GM18502 (cell line): ENCODE results near the gene ADAM15.

ENCODE experiments used
- ATAC-seq: cut with Tn5 transposase; IDR thresholded peaks from one replicate; pipeline ENCODE4 v1.9.1; 2021; ENCODE audit warnings: mild to moderate bottlenecking; ENCODE audit not compliant: unreplicated experiment, poor library complexity

Gene ADAM15

DNA sequence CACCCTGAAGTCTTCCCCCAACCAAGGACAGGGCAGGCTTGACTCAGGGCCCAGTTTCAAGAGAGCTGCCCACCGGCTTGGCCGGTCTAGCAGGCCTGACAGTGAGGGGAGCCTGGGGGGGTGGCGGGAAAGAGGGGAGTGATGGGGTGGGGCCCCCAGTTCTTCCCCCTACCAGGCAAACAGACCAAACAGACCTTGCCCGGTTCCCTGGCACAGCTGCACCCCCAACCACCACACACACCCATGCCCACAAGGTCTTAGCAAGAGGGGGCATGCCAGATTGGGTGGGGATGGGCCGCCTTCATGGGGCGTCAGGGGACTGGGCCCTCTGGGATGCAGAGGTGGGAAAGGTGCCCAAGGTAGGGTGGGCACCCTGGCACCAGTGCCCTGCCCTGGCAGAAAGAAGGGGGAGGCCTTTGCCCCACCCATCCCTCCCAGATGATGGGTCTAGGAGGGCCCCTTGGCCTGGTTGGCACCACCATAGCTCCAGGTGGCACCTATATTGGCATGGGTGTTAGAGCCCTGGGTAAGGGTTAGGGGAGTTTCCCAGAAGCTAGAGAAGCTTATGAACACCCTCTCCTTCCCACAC lies 39.6 kb upstream of the ADAM15 start:
- ATAC-seq: no peak

DNA sequence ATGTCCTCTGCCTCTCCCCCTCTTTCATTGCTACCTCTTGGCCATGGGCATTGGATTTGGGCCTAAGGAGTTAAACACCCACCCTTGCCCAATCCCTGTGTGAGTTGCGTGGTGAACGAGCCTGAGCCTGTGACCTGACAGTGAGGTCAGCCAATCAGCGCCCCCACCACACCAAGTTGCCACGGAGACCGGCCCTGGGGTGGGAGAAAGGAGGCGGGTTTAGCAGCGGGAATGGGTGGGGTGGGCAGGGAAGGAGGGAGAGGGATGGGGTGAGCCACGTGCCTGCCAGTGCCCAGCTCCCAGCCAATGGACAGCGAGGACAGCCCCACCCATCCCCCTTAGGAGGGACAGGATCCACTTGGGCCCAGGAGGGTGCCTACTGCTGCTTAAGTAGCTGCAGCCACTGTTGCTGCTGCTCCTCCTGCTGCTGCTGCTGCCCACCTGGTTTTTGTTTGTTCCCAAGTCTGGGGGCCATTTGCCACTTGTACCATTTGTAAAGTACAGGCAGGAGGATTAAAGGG lies 39.0 kb upstream of the ADAM15 start:
- no peak for ATAC-seq

DNA sequence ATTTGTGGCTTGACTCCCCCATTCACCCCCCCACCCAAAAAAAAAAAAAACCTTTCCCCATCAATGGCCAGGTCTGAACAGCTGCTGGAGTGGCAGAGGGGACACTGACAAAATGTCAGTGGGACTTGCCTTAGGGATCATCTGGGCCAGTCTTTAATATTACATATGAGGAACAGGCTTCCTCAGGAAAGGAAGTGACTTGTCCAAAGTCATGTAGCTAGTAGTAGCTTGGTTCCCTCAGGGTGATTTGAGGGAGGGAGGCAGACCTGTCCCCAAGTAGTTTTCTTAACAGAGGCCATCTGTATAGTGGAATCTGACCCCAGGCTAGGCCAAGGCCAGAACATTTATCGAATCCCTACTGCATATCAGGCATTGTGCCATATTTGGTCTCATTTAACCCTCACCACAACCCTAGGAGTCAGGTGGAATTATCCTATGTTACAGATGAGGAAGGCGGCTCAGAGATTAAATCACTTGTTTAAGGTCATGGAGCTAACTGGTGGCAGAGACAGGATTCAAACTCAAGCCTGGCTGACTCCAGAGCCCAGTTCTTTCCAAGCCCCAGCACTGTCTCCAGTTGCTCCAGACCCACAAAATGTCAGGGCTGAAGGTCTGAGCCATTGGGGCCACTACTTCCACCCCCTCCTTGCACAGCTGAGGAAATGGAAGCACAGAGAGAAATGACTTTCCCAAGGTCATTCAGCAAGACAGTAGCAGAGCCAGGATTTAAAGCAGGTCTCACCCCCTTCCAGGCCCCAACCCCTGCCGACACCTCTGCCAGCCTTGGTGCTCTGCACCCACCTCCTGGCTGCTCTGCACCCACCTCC lies 38.1 kb upstream of the ADAM15 start:
- ATAC-seq: no peak

DNA sequence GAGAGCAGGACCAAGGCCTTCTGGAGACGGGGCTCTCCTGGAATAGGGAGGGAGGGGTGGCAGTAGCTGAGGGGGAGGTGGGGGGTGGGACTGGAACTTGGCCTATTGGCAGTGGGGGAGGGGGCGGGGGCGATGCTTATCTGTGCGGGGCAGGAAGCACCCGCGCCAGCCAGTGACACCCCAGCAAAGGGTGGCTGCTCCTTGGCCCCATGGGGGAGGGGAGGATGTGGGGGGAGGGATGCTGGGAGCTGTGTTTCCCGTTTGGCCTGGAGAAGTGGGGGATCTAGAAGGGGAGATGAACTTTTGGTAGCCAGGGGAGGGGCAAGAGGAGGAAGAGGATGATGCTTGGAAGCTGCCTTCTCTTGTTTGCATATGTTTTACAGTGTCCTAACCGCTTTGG lies 37.5 kb upstream of the ADAM15 start:
- ATAC-seq: no peak

DNA sequence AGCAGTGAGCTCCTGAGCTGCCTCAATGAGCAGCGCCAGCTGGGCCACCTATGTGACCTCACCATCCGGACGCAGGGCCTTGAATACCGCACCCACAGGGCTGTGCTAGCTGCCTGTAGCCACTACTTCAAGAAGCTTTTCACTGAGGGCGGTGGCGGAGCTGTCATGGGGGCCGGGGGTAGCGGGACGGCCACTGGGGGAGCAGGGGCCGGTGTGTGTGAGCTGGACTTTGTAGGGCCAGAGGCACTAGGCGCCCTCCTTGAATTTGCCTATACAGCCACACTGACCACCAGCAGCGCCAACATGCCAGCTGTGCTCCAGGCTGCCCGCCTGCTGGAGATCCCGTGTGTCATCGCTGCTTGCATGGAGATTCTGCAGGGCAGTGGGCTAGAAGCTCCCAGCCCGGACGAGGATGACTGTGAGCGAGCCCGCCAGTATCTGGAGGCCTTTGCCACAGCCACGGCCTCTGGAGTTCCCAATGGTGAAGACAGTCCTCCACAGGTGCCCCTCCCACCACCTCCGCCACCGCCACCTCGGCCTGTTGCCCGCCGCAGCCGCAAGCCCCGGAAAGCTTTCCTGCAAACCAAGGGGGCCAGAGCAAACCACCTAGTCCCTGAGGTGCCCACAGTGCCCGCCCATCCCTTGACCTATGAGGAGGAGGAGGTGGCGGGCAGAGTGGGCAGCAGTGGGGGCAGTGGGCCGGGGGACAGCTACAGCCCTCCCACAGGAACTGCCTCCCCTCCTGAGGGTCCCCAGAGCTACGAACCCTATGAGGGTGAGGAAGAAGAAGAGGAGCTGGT lies 36.2 kb upstream of the ADAM15 start:
- ATAC-seq: no peak

DNA sequence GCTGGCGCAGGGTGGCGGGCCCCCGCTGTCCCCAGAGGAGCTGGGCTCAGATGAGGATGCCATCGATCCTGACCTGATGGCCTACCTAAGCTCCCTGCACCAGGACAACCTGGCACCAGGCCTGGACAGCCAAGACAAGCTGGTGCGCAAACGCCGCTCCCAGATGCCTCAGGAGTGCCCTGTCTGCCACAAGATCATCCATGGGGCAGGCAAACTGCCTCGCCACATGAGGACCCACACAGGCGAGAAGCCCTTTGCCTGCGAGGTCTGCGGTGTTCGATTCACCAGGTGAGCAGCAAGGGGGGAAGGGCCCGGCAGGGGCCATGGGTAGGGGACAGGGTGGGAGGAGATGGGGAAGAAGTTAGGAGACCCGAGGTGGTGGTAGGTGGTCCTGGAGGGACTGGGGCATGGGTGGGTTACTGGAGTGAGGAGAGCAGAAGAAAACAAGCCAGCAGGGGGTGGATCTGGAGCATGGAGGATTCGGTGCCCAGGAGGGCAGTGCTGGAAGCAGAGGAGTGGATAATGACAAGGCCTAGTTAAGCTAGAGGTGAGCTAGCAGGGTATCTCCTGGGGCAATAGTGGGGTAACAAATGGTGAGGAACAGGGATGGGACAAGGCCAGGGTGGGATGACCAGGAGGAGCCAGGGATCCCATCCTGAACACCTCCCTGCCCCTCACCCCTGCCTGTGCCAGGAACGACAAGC lies 35.4 kb upstream of the ADAM15 start:
- ATAC-seq: no peak

DNA sequence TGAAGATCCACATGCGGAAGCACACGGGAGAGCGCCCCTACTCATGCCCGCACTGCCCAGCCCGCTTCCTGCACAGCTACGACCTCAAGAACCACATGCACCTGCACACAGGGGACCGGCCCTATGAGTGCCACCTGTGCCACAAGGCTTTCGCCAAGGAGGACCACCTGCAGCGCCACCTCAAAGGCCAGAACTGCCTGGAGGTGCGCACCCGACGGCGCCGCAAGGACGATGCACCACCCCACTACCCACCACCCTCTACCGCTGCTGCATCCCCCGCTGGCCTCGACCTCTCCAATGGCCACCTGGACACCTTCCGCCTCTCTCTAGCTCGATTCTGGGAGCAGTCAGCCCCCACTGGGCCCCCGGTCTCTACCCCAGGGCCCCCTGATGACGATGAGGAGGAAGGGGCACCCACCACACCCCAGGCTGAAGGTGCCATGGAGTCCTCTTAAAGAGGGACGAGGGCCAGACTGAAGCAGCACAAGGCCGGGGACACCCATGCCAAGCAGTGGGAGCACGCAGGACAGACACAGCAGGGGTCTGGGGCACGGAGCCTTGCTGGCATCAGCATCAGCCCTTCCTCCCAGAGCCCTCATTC lies 34.8 kb upstream of the ADAM15 start:
- ATAC-seq: no peak

DNA sequence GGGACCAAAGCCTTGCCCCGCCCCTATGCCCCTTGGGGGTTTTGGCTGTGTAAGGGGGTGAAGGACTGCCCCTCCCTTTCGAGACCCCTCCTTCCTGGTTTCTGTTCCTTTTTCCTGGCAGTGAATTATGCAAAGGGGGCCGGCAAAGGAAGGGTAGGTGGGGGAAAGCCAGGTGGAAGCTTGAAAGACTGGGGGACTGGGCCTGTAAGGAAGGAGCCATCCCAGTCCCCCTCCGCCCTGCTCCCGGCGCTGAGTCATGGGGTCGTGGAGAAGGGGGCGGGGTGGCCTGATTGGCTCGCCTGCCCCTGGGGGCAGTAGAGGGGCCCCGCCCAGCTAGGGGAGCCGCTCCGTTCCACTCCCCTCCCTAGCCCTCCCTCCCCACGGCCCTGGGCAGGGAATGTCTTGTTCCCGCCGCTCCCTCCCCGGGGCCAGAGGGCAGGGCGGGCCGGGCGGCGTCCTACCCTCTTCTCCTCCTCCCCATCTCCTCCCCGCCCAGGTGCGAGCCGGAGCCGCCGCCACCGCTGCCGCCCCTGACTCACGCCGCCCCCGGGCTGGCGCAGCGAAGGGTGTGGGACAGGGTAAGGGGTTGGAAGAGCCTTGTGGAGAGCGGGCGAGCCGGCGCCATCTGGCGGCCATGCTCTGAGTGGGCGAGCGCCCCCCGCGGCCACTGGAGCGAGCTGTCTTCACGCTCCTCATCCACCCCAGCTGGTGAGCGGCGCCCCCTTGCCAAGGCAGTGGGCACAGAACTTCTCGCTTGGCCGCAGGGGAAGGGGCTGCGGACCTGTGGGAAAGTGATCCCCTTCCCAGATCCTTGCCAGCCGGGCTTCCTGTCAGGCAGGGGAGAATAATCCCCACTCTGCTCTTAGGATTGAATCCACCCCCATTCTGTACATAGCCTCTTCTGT lies 33.8 kb upstream of the ADAM15 start:
- ATAC-seq: peak; percentile 81

DNA sequence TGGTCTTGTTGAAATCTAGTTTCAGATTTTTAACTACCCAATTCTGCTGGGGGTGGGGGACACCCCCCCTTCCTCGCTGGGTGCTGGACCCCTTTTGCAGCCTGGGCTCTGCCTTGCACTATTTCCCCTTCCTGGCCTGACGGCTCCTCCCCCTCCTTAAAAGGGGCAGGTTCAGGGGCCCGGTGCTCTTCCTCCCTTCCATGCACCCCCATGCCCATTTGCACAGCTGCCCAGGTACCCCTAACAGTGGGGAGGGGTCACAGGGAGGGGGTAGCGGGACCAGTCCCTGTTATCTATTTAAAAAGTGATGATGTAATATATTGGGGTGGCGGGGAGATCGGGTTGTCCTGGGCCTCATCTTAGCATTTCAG lies 33.2 kb upstream of the ADAM15 start:
- ATAC-seq: no peak

DNA sequence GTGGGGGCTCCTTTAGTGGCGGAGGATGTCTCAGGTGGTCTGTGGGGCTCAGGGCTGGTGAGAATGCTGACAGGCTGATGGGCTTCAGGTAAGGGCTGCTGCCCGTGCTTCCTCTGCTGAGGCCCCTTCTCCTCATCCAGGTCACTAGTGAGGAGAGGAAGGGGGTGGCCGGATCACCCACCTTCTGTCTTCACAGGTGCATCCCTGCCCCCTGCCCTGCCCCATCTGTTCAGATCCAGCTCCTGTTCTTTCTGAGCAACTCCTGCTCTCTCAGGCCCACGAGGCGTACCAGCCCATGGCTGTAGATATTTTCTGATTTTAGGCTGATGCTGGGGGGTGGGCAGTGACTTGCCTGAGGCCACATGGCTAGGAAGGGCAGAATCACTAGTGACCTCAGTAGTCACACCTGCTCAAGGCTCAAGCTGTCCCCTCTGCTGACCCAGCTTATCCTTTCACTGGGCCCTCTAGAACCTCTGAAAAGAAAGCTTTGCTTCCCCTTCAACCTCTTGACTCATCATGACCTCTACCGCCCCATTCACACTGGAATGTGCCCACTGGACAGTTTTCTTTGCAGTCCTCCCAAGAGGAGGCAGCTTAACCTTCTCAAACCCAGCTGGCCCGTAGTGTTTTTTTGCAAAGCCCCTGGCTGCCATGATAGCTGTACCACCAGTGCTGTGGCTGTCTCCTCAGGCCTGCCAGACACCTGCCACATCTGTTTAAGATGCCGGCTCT lies 32.3 kb upstream of the ADAM15 start:
- no peak for ATAC-seq

DNA sequence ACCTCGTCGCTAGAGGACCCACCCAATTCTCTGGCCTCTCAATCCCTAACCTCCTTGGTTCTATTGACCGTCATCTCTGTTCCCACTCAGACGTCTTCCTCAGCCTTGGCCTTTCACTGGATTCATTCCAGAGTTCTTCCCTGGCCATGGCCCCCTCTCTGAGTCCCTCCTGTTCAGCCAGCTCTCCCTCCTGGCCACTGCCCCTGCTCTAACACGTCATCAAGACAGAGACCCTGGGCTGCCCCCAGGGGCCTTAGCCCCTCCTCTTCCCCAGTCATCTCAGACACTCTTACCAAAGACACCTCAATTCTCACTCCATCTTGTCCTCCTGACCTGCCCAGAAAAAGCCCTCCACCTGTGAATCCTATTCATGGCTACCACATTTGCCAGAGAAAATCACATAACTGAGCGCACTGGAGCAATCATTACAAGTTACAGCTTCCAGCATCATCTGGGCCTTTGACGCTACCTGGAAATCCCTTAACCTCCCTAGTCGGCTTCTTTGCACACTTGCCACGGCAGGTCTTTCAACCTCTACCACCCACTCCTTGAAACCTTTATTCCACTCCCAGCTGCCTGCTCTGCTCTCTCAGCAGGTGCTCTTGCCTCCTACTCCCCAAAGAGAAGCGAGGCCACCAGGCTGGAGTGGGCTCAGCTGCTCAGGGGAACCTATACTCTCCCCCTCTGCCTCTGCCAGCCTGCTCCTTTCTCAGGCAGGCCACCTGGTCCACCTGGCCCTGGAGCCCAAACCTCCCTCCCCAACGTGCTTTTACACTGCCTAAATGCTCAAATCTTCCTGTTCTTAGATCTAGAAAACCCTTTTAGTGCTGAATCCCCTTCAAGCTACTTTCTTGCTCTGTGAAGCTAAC lies 31.5 kb upstream of the ADAM15 start:
- no peak for ATAC-seq

DNA sequence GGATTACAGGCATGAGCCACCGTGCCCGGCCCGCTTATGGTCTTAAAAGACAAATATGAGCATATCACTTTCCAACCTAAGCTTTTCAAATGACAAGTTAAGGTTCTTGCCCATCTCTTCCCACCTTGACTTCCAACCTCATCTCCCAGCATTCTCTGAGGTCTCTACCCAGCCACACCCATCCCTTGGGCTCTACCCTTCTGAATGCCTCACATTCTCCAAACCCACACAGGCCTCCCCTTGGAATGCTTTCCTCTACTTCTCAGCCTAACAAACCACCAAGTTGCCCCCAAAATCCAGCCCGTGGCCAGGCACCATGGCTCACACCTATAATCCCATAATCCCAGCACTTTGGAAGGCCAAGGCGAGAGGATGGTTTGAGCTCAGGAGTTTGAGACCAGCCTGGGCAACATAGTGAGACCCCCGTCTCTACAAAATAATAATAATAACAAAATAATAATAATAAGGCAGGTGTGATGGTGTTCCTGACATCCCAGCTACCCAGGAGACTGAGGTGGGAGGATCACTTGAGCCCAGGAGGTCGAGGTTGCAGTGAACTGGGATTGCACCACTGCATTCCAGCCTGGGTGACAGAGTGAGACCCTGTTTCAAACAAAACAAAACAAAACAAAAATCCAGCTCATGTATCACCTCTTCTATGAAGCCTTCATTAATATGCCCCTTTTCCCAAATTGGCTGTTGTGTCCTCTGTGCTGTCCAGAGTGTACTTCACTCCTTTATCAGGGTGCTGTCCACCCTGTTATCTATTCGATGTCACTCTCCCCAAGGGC lies 28.8 kb upstream of the ADAM15 start:
- ATAC-seq: no peak

DNA sequence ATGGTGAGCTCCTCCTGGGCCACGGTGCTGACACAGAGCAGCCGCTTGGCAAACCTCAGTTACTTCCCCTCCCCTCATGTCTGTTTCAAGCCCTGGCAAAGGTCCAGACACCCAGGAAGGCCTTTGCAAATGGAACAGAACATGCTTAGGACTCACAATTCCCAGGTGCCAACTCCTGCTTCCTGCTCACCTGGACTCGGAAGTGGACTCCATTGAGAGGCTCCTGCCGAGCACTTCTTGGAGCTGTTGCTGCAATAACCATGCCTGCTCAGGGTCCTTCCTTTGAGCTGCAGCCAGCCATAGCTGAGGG lies 28.2 kb upstream of the ADAM15 start:
- ATAC-seq: no peak

DNA sequence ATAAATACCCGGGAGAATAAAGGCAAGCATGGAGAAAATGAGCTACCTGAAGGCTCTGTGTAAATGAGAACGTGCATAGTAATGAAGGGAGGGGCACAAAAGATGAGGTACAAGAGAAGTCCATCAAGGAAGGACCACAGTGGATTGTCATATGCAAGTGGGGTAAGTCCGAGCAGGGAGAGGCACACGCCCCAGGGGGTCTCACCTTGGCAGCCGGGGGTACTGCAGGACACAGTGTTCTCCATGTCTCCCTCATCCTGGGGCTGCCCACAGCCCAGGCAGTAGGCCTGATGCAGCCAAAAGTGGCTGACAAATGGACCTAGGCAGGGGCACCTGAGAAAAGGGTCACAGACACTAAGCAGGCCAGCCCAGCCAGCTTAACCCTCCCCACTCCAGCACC lies 27.5 kb upstream of the ADAM15 start:
- ATAC-seq: no peak

DNA sequence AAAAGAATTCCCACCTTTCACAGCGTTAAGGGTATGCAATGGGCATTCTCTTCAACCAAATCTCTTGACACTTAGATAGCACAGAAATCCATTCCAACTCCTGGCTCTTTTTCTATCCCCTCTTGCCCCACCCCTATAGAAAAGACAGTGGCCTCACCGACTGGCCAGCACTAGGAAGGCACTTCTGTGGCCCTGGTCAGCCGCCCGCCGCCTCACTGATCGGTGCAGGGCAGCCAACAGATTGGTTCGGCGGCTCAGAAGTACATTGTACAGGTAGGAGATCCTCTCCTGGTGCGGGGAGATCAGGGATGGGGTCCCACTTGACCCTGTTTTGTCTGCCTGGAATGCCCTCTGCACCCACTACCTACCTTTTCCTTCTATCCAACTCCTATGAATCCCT lies 26.8 kb upstream of the ADAM15 start:
- no peak for ATAC-seq

DNA sequence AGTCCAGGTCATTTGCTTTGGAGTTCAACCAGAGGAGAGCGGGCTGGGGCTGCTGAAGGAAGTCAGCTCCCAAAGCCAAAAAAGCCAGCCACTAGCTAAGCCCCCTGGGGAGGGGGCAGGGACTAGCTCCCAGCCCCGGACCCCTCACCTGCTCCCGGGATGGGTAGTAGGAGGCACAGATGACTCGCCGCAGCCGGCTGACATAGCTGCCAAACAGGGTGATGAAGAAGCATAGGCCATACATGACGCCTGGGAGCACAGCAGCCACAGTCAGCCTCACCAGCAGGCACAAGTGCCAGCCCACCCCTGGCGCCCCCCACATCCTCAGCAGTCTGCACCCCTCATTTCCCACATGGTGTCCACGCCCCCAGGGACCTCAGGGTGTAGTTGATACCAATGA lies 25.0 kb upstream of the ADAM15 start:
- ATAC-seq: no peak

DNA sequence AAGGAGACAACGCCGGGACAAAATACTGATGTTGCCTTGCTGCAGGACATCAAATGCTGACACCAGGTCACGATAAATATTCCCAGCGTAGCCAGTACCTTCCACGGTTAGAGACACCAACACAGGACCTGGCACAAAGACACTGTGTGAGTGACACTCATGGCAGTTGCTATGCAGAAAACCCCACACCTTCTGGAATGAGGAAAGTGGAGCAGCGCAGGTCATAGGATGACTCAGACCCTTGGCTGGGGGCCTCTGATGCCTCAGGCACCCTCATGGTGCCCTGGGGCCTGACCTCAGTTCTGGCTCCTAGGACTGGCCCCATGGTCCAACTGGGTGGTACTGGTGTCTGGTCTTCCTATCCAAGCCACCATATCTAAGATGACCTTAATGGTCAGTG lies 24.5 kb upstream of the ADAM15 start:
- no peak for ATAC-seq
